Measurements from ENCODE around the gene APBA2. TPM values are rescaled to one million over a fixed set of nuclear protein-coding genes. Genes with fewer than 3 reads are reported as not detected.
"Not testable (repeated sequence)": the region's sequence is repeated elsewhere in the genome, so short reads cannot be mapped to it uniquely, and the experiment has no call there.

The APBA2 gene
- total and polyA plus RNA-seq, 11 donors: 0.16 to 1.3 (median 0.40) TPM; not detected in 2

DNA sequence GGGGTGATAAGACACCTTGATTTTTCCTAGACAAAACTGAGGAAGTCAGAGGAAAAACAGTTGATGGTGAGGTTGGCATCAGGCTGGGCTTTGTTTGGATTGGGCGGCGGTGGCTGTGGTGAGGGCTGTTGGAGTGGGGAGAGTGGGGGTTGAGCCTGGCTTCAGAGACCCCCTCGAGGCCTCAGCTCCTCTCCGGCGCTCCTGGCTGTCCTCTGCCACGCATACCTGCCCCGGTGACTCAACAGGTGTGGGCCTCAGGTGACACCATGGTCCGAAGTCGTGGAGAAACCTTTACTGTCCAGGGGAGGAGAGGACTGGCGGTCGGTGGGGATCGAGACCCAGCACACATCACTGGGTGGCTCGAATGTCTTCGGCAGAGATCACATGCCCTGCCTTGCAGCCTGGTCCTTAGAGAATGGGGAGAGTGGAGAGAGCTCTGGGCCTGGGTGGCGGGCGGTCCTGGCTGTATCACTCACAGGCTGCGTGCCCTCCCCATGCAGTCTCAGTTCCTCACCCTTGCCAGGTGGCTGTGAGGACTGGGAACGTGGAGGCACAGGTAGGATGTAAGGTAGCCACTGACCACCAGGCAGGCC lies 2.6 kb downstream of the APBA2 start:
- 86 to 93% (median 90%) methylated on average over 11 to 18 of the region's 18 CpGs for WGBS, 4 donors
- intact Hi-C loops (cut with DNase I): loop anchor here in 2 of 10 donors (10.0 kb wide), 2 partner anchors 206 to 216 kb away; no protein-coding TSS in a partner anchor
- no peak overlapping the region for H3K4me3 ChIP-seq
- TF ChIP-seq, protein P1, sequence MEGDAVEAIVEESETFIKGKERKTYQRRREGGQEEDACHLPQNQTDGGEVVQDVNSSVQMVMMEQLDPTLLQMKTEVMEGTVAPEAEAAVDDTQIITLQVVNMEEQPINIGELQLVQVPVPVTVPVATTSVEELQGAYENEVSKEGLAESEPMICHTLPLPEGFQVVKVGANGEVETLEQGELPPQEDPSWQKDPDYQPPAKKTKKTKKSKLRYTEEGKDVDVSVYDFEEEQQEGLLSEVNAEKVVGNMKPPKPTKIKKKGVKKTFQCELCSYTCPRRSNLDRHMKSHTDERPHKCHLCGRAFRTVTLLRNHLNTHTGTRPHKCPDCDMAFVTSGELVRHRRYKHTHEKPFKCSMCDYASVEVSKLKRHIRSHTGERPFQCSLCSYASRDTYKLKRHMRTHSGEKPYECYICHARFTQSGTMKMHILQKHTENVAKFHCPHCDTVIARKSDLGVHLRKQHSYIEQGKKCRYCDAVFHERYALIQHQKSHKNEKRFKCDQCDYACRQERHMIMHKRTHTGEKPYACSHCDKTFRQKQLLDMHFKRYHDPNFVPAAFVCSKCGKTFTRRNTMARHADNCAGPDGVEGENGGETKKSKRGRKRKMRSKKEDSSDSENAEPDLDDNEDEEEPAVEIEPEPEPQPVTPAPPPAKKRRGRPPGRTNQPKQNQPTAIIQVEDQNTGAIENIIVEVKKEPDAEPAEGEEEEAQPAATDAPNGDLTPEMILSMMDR (IDR thresholded peaks at IDR 0.05): no peak
- TF ChIP-seq POLR2A (IDR thresholded peaks at IDR 0.05): no peak
- peaks cover 11 to 36% (median 21%) of the 10 kb centered on the region in 9 donors for H3K27me3 ChIP-seq
- H3K4me1 ChIP-seq: peaks cover 0 to 16% (median 2%) of the 10 kb centered on the region in 12 donors
- H3K27ac ChIP-seq: no peak overlapping the region
- no peak for ATAC-seq
- DNase-seq: no peak
- no peaks in the 10 kb centered on the region for H3K36me3 ChIP-seq
- H3K9me3 ChIP-seq: no peaks in the 10 kb centered on the region

GRCh38 chr15:28888900-28889299 lies 3.1 kb downstream of the APBA2 start:
- DNase-seq (no peak), ATAC-seq (no peak)
- WGBS, 4 donors: 83 to 90% (median 85%) methylated on average over 9 to 10 of the region's 10 CpGs
- TF ChIP-seq, protein P1 (IDR thresholded peaks at IDR 0.05): no peak
- no peak for TF ChIP-seq POLR2A (IDR thresholded peaks at IDR 0.05)
- no peaks in the 10 kb centered on the region for H3K36me3 ChIP-seq
- H3K27me3 ChIP-seq: peaks cover 11 to 36% (median 21%) of the 10 kb centered on the region in 9 donors
- peaks cover 0 to 16% (median 2%) of the 10 kb centered on the region in 12 donors for H3K4me1 ChIP-seq
- intact Hi-C loops (cut with DNase I): loop anchor here in 2 of 10 donors (10.0 kb wide), 2 partner anchors 206 to 216 kb away; no protein-coding TSS in a partner anchor
- no peak overlapping the region for H3K27ac ChIP-seq
- no peak overlapping the region for H3K4me3 ChIP-seq
- H3K9me3 ChIP-seq: no peaks in the 10 kb centered on the region

DNA sequence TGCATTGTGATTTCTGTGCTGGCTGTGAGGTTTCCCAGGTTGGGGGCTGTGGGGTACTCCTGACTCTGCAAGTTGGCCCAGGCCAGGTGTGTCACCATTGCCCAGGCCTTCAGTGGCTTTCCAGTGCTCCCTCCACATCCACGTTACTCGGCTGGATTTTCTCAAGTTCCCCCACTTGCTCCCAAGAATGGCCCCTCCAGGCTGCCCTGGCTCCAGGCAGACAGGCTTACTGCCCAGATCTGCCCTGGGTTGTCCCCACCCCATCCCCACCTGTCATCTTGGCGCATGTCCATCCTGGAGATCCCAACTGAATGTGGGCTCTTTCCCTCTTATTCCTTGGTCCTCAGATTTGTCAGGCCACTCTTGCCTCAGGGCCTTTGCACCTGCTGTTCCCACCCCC lies 3.6 kb downstream of the APBA2 start:
- Histone ChIP-seq H3K27me3 (peaks cover 11 to 36% (median 21%) of the 10 kb centered on the region in 9 donors), H3K27ac (no peak overlapping the region), H3K9me3 (no peaks in the 10 kb centered on the region), H3K36me3 (no peaks in the 10 kb centered on the region), H3K4me1 (peaks cover 0 to 16% (median 2%) of the 10 kb centered on the region in 12 donors), H3K4me3 (no peak overlapping the region)
- DNase-seq (no peak), ATAC-seq (no peak)
- intact Hi-C loops (cut with DNase I): loop anchor here in 2 of 10 donors (10.0 kb wide), 2 partner anchors 205 to 215 kb away; no protein-coding TSS in a partner anchor
- TF ChIP-seq, protein P1 (IDR thresholded peaks at IDR 0.05): no peak
- TF ChIP-seq POLR2A (IDR thresholded peaks at IDR 0.05): no peak
- WGBS, 4 donors: 90 to 99% (median 96%) methylated on average over 3 of the region's 3 CpGs

GRCh38 chr15:28889871-28890270 lies 4.1 kb downstream of the APBA2 start:
- H3K36me3 ChIP-seq, ATAC-seq, H3K4me3 ChIP-seq, DNase-seq, H3K9me3 ChIP-seq, H3K27ac ChIP-seq: not testable (repeated sequence)
- H3K27me3 ChIP-seq: peaks cover 11 to 32% (median 20%) of the 10 kb centered on the region in 9 donors
- intact Hi-C loops (cut with DNase I): loop anchor here in 2 of 10 donors (10.0 kb wide), 2 partner anchors 205 to 215 kb away; no protein-coding TSS in a partner anchor
- peaks cover 0 to 16% (median 2%) of the 10 kb centered on the region in 12 donors for H3K4me1 ChIP-seq
- WGBS, 4 donors: 86 to 91% (median 89%) methylated on average over 6 of the region's 6 CpGs

- Histone ChIP-seq H3K4me1 (peaks cover 0 to 14% (median 2%) of the 10 kb centered on the region in 12 donors), H3K27me3 (peaks cover 9 to 27% (median 16%) of the 10 kb centered on the region in 9 donors)
- H3K36me3 ChIP-seq; DNase-seq; ATAC-seq; intact Hi-C loops (cut with DNase I); H3K4me3 ChIP-seq; H3K27ac ChIP-seq; H3K9me3 ChIP-seq: not testable (repeated sequence)
- WGBS, 4 donors: 79 to 92% (median 85%) methylated on average over 4 of the region's 4 CpGs
Observed at GRCh38 chr15:28890291-28890690, 4.5 kb downstream of the APBA2 start.

Data from heart left ventricle (tissue), 16 donors.